WTC11 (cell line): ENCODE results near the gene ELOVL6.

Experiments
- ATF1 ChIP-seq: sonication (generic); formaldehyde crosslinking; IDR thresholded peaks from 2 replicates; pipeline ENCODE4 v1.8.1; 2023; ENCODE audit warnings: mild to moderate bottlenecking, moderate library complexity, missing genetic modification reagents
- CREB1 ChIP-seq: sonication (generic); formaldehyde crosslinking; IDR thresholded peaks from 2 replicates; pipeline ENCODE4 v1.8.0; 2023; ENCODE audit warnings: mild to moderate bottlenecking, missing genetic modification reagents
- CTCF ChIP-seq: fragments of 200-600 bp; IDR thresholded peaks from 2 replicates; pipeline ENCODE4 v1.8.0; 2022; ENCODE audit warnings: antibody characterized with exemption
- E2F1 ChIP-seq: sonication (generic); formaldehyde crosslinking; IDR thresholded peaks from 2 replicates; pipeline ENCODE4 v1.8.0; 2022; ENCODE audit warnings: mild to moderate bottlenecking, missing genetic modification reagents
- ELF4 ChIP-seq: sonication (generic); formaldehyde crosslinking; IDR thresholded peaks from 2 replicates; pipeline ENCODE4 v1.8.1; 2022; ENCODE audit warnings: low read depth, mild to moderate bottlenecking, moderate library complexity, missing genetic modification reagents
- GTF2I ChIP-seq: fragments of 250-450 bp; sonication (Bioruptor Pico); conservative IDR thresholded peaks from 2 replicates; pipeline ENCODE4 v1.4.0; 2021; ENCODE audit warnings: mild to moderate bottlenecking
- JUN ChIP-seq: sonication (generic); formaldehyde crosslinking; IDR thresholded peaks from 2 replicates; pipeline ENCODE4 v1.8.0; 2023; ENCODE audit warnings: mild to moderate bottlenecking, missing genetic modification reagents
- NR1H2 ChIP-seq: sonication (generic); formaldehyde crosslinking; IDR thresholded peaks from 2 replicates; pipeline ENCODE4 v1.9.0; 2021; ENCODE audit warnings: mild to moderate bottlenecking, moderate library complexity, missing genetic modification reagents
- NR3C1 ChIP-seq: sonication (generic); formaldehyde crosslinking; conservative IDR thresholded peaks from 2 replicates; pipeline ENCODE4 v1.8.1; 2023; ENCODE audit warnings: low read depth, mild to moderate bottlenecking, missing genetic modification reagents
- TEAD4 ChIP-seq: sonication (generic); formaldehyde crosslinking; IDR thresholded peaks from 2 replicates; pipeline ENCODE4 v1.8.0; 2022; ENCODE audit warnings: mild to moderate bottlenecking, missing genetic modification reagents
- USF2 ChIP-seq: sonication (generic); formaldehyde crosslinking; IDR thresholded peaks from 2 replicates; pipeline ENCODE4 v1.8.1; 2023; ENCODE audit warnings: mild to moderate bottlenecking, missing genetic modification reagents, moderate library complexity

GRCh38 chr4:110184140-110184790 lies 14.2 kb downstream of the ELOVL6 start:
- no peak for TF ChIP-seq NR1H2 (CRISPR knock-in tag)
- no peak for TF ChIP-seq CTCF
- TF ChIP-seq CREB1 (CRISPR knock-in tag) = no peak
- TF ChIP-seq USF2 (CRISPR knock-in tag) = no peak
- no peak for TF ChIP-seq NR3C1 (CRISPR knock-in tag)
- TF ChIP-seq JUN (CRISPR knock-in tag) = no peak
- TF ChIP-seq ATF1 (CRISPR knock-in tag) = no peak
- TF ChIP-seq GTF2I = no peak
- no peak for TF ChIP-seq TEAD4 (CRISPR knock-in tag)
- TF ChIP-seq ELF4 (CRISPR knock-in tag) = no peak
- TF ChIP-seq E2F1 = no peak
